K562 (cell line): ENCODE measurements around the gene DNAJB6. TPM values are rescaled to one million over a fixed set of nuclear protein-coding genes. Genes with fewer than 3 reads are reported as not detected.

Experiments used
- ATAC-seq: fragments of 200-7000 bp; cut with Tn5 transposase; 3 replicates; pipeline ENCODE4 v1.9.1; 2020; ENCODE audit warnings: moderate library complexity
- BruUV-seq: library from RNA; stranded (reverse); fragments of 400-500 nt; replicated peaks from 2 replicates; lab custom pipeline; 2021; lab: Mats Ljungman, UMichigan
- CTCF ChIA-PET: fragments of 300-600 bp; formaldehyde crosslinking; extraction: SDS; loops from one replicate; lab custom pipeline; 2021; ENCODE audit warnings: low intra/inter-chr PET ratio; lab: Yijun Ruan, JAX
- POLR2A ChIA-PET: fragments of 300-600, 350-650 bp; sonication (Branson Sonifier 250); formaldehyde crosslinking; extraction: SDS; loops from one replicate; lab custom pipeline; 2021; ENCODE audit warnings: antibody characterized with exemption, inconsistent platforms; lab: Yijun Ruan, JAX
- DNase-seq, 4 experiments: peaks; one replicate each; pipeline versions ENCODE4 v3.0.0 to v3.0.0-alpha.2; 2011 to 2018; ENCODE audit warnings: low spot score in 3 of 4, mixed read lengths in 3 of 4; ENCODE audit errors: extremely low read depth in 1 of 4
- FAIRE-seq: peaks from 2 replicates; lab custom pipeline; 2011; peaks lifted over from hg19 to GRCh38; lab: Jason Lieb, UNC
- H2AFZ ChIP-seq: 2 replicates; pipeline ENCODE4 v1.6.0; 2011; ENCODE audit warnings: low read depth, low read length, control low read depth, inconsistent platforms
- H3K27ac ChIP-seq: fragments of 200-600 bp; 3 replicates; pipeline ENCODE4 v1.8.0; 2011; ENCODE audit warnings: low read depth, mild to moderate bottlenecking, control low read depth, inconsistent platforms, low read length, moderate library complexity, mixed read lengths; ENCODE audit errors: extremely low read depth
- H3K27me3 ChIP-seq, 2 experiments: fragments of 300-600 bp in 1 of 2; 2 replicates in 1 of 2; 3 replicates in 1 of 2; pipeline versions ENCODE4 v1.6.0 to v1.8.0; 2011; ENCODE audit warnings: inconsistent platforms in 2 of 2, low read length in 2 of 2, mild to moderate bottlenecking in 1 of 2, mixed read lengths in 1 of 2, moderate library complexity in 1 of 2; ENCODE audit not compliant: control insufficient read depth in 2 of 2, insufficient read depth in 2 of 2
- H3K36me3 ChIP-seq: fragments of 300-600 bp; 3 replicates; pipeline ENCODE4 v1.8.0; 2011; ENCODE audit warnings: mild to moderate bottlenecking, low read length, inconsistent platforms; ENCODE audit not compliant: control insufficient read depth, insufficient read depth
- H3K4me1 ChIP-seq, 2 experiments: fragments of 200-600 bp in 1 of 2; replicated peaks in 1 of 2; 2 replicates in 1 of 2; 3 replicates in 1 of 2; pipeline versions ENCODE4 v1.5.1 to v1.8.0; 2011; ENCODE audit warnings: inconsistent platforms in 2 of 2, low read length in 2 of 2, mild to moderate bottlenecking in 1 of 2, mixed read lengths in 1 of 2, moderate library complexity in 1 of 2; ENCODE audit not compliant: control insufficient read depth in 2 of 2, insufficient read depth in 2 of 2
- H3K4me2 ChIP-seq: 2 replicates; pipeline ENCODE4 v1.6.1; 2011; ENCODE audit warnings: low read length, control low read depth, inconsistent platforms, mixed read lengths; ENCODE audit not compliant: insufficient read depth
- H3K4me3 ChIP-seq: fragments of 200-600 bp; sonication (generic), shearing (Covaris generic); 2 replicates; pipeline ENCODE4 v1.5.1; 2016; ENCODE audit warnings: control low read depth, inconsistent platforms
- H3K79me2 ChIP-seq: fragments of 200-600 bp; 3 replicates; pipeline ENCODE4 v1.8.0; 2011; ENCODE audit warnings: low read length, inconsistent platforms; ENCODE audit not compliant: control insufficient read depth, insufficient read depth
- H3K9ac ChIP-seq, 2 experiments: 2 replicates each; pipeline versions ENCODE4 v1.6.0 to v1.6.1; 2011; ENCODE audit warnings: low read depth in 2 of 2, low read length in 2 of 2, control low read depth in 1 of 2, inconsistent platforms in 1 of 2, mild to moderate bottlenecking in 1 of 2, mixed read lengths in 1 of 2; ENCODE audit not compliant: insufficient read depth in 1 of 2
- H3K9me1 ChIP-seq: one replicate; pipeline ENCODE4 v1.6.0; 2011; ENCODE audit warnings: inconsistent platforms, mild to moderate bottlenecking, low read length, moderate library complexity; ENCODE audit not compliant: control insufficient read depth, insufficient read depth
- H3K9me3 ChIP-seq: replicated peaks from 2 replicates; pipeline ENCODE4 v1.5.1; 2011; ENCODE audit warnings: low read depth, low read length, inconsistent platforms; ENCODE audit not compliant: control insufficient read depth, insufficient read depth
- H4K20me1 ChIP-seq: replicated peaks from 2 replicates; pipeline ENCODE4 v1.6.1; 2011; ENCODE audit warnings: low read length, inconsistent platforms, mixed read lengths; ENCODE audit not compliant: control insufficient read depth, insufficient read depth
- FOSL1 ChIP-seq: fragments of 200-800 bp; sonication (Bioruptor generic); conservative IDR thresholded peaks from 2 replicates; pipeline ENCODE4 v1.6.1; 2016; ENCODE audit warnings: missing genetic modification characterization, missing compliant biosample characterization
- HCFC1 ChIP-seq: IDR thresholded peaks from 2 replicates; pipeline ENCODE4 v1.6.1; 2012; ENCODE audit warnings: low read depth, low read length, improper control_type of control experiment
- NCOA4 ChIP-seq: fragments of 450-650 bp; IDR thresholded peaks from 2 replicates; pipeline ENCODE4 v1.6.1; 2018; ENCODE audit warnings: mild to moderate bottlenecking; ENCODE audit not compliant: partially characterized antibody
- NR3C1 ChIP-seq: sonication (generic); formaldehyde crosslinking; IDR thresholded peaks from 2 replicates; pipeline ENCODE4 v1.8.1; 2022; ENCODE audit warnings: missing genetic modification reagents
- PCBP2 ChIP-seq: fragments of 200-400 bp; formaldehyde crosslinking; IDR thresholded peaks from 2 replicates; pipeline ENCODE4 v1.6.1; 2018; ENCODE audit warnings: low read length, low read depth, mild to moderate bottlenecking, moderate library complexity; ENCODE audit not compliant: poor library complexity, severe bottlenecking
- PRPF4 ChIP-seq: fragments of 200-400 bp; formaldehyde crosslinking; IDR thresholded peaks from one replicate; pipeline ENCODE4 v1.6.1; 2017; ENCODE audit warnings: low read length, low read depth, mild to moderate bottlenecking; ENCODE audit not compliant: insufficient read depth, poor library complexity, severe bottlenecking
- SREBF1 ChIP-seq: fragments of 150-350 bp; IDR thresholded peaks from 2 replicates; pipeline ENCODE4 v1.6.1; 2014; ENCODE audit warnings: antibody characterized with exemption, low read depth, low read length, borderline replicate concordance
- ZKSCAN1 ChIP-seq: fragments of 150-350 bp; IDR thresholded peaks from 2 replicates; pipeline ENCODE4 v1.6.1; 2016; ENCODE audit warnings: low read depth, low read length
- ZNF124 ChIP-seq: sonication (generic); formaldehyde crosslinking; IDR thresholded peaks from 2 replicates; pipeline ENCODE4 v1.8.1; 2022; ENCODE audit warnings: missing genetic modification reagents
- ZNF212 ChIP-seq: fragments of 450-650 bp; formaldehyde crosslinking; IDR thresholded peaks from 2 replicates; pipeline ENCODE4 v1.4.0; 2020; ENCODE audit warnings: mild to moderate bottlenecking
- ZNF316 ChIP-seq: fragments of 450-650 bp; IDR thresholded peaks from 2 replicates; pipeline ENCODE4 v1.6.1; 2016
- ZNF586 ChIP-seq: fragments of 450-650 bp; formaldehyde crosslinking; conservative IDR thresholded peaks from 2 replicates; pipeline ENCODE4 v1.4.0; 2020; ENCODE audit warnings: mild to moderate bottlenecking, moderate library complexity
- WGBS: fragments of 100-300 bp; shearing (Covaris generic); methylation state at CpG from one replicate; pipeline ENCODE4 v1.1.6; 2016; ENCODE audit warnings: low coverage, mixed read lengths; ENCODE audit not compliant: insufficient coverage; ENCODE audit errors: missing lambda C conversion rate; 5-methylcytosine and 5-hydroxymethylcytosine counted together
- in situ Hi-C: fragments of 300-500 bp; cut with MboI; formaldehyde crosslinking; loops from 4 replicates; pipeline ENCODE4 v1.15.0; 2018; ENCODE audit warnings: inconsistent platforms, mixed read lengths
- intact Hi-C: fragments of 100-400 bp; cut with micrococcal nuclease; formaldehyde crosslinking; loops from 2 replicates; pipeline ENCODE4 v1.14.2; 2022
- polyA plus RNA-seq, 8 experiments: library from polyadenylated mRNA; depleted of rRNA in 4 of 8; stranded (reverse) in 5 of 8; unstranded in 3 of 8; fragments of >200 nt; fragmentation: Nextera tagmentation in 2 of 8; fragmentation: Illumina TruSeq in 1 of 8; extraction: Ambion mirVana in 2 of 8; extraction: Trizol in 1 of 8; gene quantifications; 2 replicates each; pipeline versions ENCODE4 v1.2.1 to v1.2.3, GENCODE V29; 2011 to 2014; ENCODE audit warnings: inconsistent platforms in 1 of 8, missing spikeins in 1 of 8
- total RNA-seq, 7 experiments: library from RNA; depleted of rRNA in 6 of 7; stranded (reverse); fragments of >200 nt in 6 of 7; fragmentation: Illumina TruSeq in 2 of 7; extraction: Trizol in 2 of 7; gene quantifications; 2 replicates each; pipeline versions ENCODE4 v1.2.1 to v1.2.3, GENCODE V29; 2011 to 2021; ENCODE audit warnings: low replicate concordance in 1 of 7
- TF ChIP-seq, protein P1 (sequence below), 3 experiments: IDR thresholded peaks in 2 of 3; conservative IDR thresholded peaks in 1 of 3; 2 replicates each; pipeline ENCODE4 v1.5.1; 2011 to 2012; ENCODE audit warnings: low read length in 3 of 3, mild to moderate bottlenecking in 3 of 3, control low read depth in 2 of 3, improper control_type of control experiment in 1 of 3, inconsistent platforms in 1 of 3, low read depth in 1 of 3, mixed read lengths in 1 of 3, moderate library complexity in 1 of 3; ENCODE audit not compliant: insufficient read depth in 2 of 3
- TF ChIP-seq, protein P2 (sequence below), 2 experiments: fragments of 450-650 bp; IDR thresholded peaks; 2 replicates each; pipeline ENCODE4 v1.6.1; 2018; ENCODE audit warnings: mild to moderate bottlenecking in 2 of 2, low read depth in 1 of 2; ENCODE audit not compliant: partially characterized antibody in 2 of 2

DNAJB6 gene
- total and polyA plus RNA-seq, 9 of the 15 experiments (the other 6 are each of a cell fraction or from before 2014, with no cell fraction given) = 84.5 to 158 (median 135) TPM

DNA sequence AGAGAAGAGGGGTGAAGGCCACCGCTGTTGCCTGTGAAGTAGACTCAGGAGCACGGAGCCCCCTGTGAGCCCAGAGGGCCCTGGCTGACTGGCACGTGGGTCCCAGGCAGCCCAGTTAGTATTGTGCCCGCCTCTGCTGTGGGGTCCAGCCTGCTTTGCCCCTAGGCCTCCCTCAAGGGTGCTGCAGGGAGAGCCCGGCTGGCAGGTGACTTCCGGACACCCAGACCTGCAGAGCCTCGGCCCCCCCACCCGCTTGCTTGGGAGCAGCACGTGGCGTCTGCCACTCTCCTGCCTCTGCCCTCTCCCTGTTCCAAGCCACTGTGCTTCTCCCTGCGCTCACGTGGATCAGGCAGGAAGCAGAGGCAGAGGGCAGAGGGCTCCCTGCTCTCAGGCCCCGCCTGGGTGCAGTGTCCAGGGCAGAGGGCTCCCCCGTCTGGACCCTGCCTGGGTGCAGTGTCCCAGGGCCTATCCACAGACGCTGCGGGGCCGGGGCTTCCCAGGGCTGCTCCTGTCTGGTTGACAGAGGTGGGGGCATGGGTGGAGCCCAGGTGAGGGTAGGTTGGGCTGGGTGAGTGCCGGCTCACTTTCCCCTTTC is 88.4 kb downstream of the DNAJB6 start:
- no TSS peak for BruUV-seq
- Histone ChIP-seq H2AFZ (no peak overlapping the region), H3K9me3 (no peaks in the 10 kb centered on the region), H3K9me1 (no peaks in the 10 kb centered on the region), H3K79me2 (no peaks in the 10 kb centered on the region), H3K4me3 (no peak overlapping the region), H3K27me3 (peaks cover 20 to 39% of the 10 kb centered on the region in 2 experiments; a peak in 4 of 5 replicates), H3K9ac (peak overlapping the region in 1 of 2 experiments; percentile 19; a peak in 1 of 4 replicates), H4K20me1 (0 out of 2 replicates have a peak, but pooled peaks cover 3% of the 10 kb centered on the region), H3K27ac (no peak overlapping the region), H3K36me3 (no peaks in the 10 kb centered on the region), H3K4me1 (peaks cover 0 to 56% of the 10 kb centered on the region in 2 experiments; a peak in 2 of 5 replicates), H3K4me2 (no peak overlapping the region)
- in situ Hi-C loops = no loop called here
- DNase-seq = peak in 2 of 4 experiments; percentile 37 to 49
- no peak for FAIRE-seq
- ATAC-seq = peak; percentile 86
- intact Hi-C loops = no loop called here
- CTCF ChIA-PET = no interaction called here
- POLR2A ChIA-PET = interaction anchor here (0.6 kb wide), 1 partner anchor 83 kb away, joined by 4 read pairs; no protein-coding TSS in a partner anchor
- 33% methylated on average over 18 of the region's 18 CpGs for WGBS
- no peak for TF ChIP-seq ZNF212
- no peak for TF ChIP-seq PCBP2
- TF ChIP-seq, protein P1, sequence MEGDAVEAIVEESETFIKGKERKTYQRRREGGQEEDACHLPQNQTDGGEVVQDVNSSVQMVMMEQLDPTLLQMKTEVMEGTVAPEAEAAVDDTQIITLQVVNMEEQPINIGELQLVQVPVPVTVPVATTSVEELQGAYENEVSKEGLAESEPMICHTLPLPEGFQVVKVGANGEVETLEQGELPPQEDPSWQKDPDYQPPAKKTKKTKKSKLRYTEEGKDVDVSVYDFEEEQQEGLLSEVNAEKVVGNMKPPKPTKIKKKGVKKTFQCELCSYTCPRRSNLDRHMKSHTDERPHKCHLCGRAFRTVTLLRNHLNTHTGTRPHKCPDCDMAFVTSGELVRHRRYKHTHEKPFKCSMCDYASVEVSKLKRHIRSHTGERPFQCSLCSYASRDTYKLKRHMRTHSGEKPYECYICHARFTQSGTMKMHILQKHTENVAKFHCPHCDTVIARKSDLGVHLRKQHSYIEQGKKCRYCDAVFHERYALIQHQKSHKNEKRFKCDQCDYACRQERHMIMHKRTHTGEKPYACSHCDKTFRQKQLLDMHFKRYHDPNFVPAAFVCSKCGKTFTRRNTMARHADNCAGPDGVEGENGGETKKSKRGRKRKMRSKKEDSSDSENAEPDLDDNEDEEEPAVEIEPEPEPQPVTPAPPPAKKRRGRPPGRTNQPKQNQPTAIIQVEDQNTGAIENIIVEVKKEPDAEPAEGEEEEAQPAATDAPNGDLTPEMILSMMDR (IDR thresholded peaks at IDR 0.05 in 2 of 3, conservative IDR thresholded peaks at IDR 0.05 in 1 of 3; ENCODE audit: insufficient read depth in 2 of 3, low read depth in 1 of 3, low read length in 3 of 3) = peak; percentile 38 to 54 (median 49); a peak in 5 of 6 replicates
- no peak for TF ChIP-seq ZNF586 (CRISPR knock-in tag)
- TF ChIP-seq NR3C1 (CRISPR knock-in tag) = no peak
- no peak for TF ChIP-seq HCFC1
- no peak for TF ChIP-seq SREBF1
- TF ChIP-seq PRPF4 = no peak
- no peak for TF ChIP-seq ZNF316
- no peak for TF ChIP-seq ZKSCAN1
- TF ChIP-seq, protein P2, sequence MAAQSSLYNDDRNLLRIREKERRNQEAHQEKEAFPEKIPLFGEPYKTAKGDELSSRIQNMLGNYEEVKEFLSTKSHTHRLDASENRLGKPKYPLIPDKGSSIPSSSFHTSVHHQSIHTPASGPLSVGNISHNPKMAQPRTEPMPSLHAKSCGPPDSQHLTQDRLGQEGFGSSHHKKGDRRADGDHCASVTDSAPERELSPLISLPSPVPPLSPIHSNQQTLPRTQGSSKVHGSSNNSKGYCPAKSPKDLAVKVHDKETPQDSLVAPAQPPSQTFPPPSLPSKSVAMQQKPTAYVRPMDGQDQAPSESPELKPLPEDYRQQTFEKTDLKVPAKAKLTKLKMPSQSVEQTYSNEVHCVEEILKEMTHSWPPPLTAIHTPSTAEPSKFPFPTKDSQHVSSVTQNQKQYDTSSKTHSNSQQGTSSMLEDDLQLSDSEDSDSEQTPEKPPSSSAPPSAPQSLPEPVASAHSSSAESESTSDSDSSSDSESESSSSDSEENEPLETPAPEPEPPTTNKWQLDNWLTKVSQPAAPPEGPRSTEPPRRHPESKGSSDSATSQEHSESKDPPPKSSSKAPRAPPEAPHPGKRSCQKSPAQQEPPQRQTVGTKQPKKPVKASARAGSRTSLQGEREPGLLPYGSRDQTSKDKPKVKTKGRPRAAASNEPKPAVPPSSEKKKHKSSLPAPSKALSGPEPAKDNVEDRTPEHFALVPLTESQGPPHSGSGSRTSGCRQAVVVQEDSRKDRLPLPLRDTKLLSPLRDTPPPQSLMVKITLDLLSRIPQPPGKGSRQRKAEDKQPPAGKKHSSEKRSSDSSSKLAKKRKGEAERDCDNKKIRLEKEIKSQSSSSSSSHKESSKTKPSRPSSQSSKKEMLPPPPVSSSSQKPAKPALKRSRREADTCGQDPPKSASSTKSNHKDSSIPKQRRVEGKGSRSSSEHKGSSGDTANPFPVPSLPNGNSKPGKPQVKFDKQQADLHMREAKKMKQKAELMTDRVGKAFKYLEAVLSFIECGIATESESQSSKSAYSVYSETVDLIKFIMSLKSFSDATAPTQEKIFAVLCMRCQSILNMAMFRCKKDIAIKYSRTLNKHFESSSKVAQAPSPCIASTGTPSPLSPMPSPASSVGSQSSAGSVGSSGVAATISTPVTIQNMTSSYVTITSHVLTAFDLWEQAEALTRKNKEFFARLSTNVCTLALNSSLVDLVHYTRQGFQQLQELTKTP (IDR thresholded peaks at IDR 0.05; ENCODE audit: low read depth in 1 of 2, partially characterized antibody in 2 of 2) = no peak
- TF ChIP-seq ZNF124 (CRISPR knock-in tag) = no peak
- TF ChIP-seq FOSL1 = no peak
- no peak for TF ChIP-seq NCOA4
